ENCODE measurements around the gene UGT2A3. TPM values are rescaled to one million over a fixed set of nuclear protein-coding genes. Genes with fewer than 3 reads are reported as not detected.
A peak's percentile ranks its signal among the peaks of the same experiment; 100 is the strongest.
"Not testable (repeated sequence)": the region's sequence is repeated elsewhere in the genome, so short reads cannot be mapped to it uniquely, and the experiment has no call there.

The UGT2A3 gene
- total RNA-seq, 1 donor from 2014 or later, result 0.06 TPM

- TF ChIP-seq, protein P1, sequence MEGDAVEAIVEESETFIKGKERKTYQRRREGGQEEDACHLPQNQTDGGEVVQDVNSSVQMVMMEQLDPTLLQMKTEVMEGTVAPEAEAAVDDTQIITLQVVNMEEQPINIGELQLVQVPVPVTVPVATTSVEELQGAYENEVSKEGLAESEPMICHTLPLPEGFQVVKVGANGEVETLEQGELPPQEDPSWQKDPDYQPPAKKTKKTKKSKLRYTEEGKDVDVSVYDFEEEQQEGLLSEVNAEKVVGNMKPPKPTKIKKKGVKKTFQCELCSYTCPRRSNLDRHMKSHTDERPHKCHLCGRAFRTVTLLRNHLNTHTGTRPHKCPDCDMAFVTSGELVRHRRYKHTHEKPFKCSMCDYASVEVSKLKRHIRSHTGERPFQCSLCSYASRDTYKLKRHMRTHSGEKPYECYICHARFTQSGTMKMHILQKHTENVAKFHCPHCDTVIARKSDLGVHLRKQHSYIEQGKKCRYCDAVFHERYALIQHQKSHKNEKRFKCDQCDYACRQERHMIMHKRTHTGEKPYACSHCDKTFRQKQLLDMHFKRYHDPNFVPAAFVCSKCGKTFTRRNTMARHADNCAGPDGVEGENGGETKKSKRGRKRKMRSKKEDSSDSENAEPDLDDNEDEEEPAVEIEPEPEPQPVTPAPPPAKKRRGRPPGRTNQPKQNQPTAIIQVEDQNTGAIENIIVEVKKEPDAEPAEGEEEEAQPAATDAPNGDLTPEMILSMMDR (conservative IDR thresholded peaks at IDR 0.05; ENCODE audit: low read depth, low read length), result no peak
- no peak overlapping the region for H3K4me3 ChIP-seq (ENCODE audit: low read depth, low read length)
- DNase-seq (ENCODE audit: low read depth), result no peak
These were observed 11.3 kb upstream of the UGT2A3 start for GRCh38 chr4:68962868-68963267.

DNA sequence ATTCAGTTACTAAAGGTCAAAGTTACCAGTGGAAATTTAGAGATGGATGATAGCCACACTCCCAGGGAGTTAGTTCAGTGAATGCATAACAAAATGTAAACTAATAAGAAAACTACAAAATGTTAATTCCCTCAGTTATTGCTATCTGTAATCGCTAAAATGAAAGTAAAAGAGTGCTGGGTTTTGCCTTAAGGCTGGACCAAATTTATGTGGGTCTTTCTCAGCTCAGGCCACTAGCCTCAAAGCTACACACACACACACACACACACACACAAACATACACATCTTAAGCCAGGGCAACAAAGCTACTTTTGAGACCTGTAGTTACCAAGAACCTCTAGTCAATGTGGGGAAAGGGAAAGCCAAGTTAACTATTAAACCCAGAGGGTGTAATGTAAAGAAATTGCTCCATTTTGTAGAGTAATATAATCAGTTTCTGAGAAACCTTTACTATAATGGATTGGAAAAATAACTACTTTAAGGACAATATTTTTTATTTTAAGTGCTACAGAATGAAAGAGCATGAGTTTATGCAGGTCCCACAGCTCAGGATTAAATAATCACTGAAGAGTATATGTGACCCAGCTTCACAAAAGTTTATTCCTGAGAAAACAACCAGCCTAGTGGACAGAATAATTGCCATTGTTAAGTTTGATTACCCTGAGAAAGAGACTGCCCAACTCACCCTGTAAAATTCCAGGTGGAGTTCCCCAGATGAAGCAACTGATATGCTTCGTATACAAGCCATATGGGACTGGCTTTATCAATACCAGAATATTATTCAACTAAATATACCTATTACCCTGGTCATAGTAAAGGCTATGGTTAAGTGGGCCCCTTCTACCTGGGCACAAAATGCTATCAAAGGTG lies 8.9 kb upstream of the UGT2A3 start:
- TF ChIP-seq, protein P1 (conservative IDR thresholded peaks at IDR 0.05; ENCODE audit: low read depth, low read length), result no peak
- DNase-seq (ENCODE audit: low read depth), result no peak
- no peak overlapping the region for H3K4me3 ChIP-seq (ENCODE audit: low read depth, low read length)

DNA sequence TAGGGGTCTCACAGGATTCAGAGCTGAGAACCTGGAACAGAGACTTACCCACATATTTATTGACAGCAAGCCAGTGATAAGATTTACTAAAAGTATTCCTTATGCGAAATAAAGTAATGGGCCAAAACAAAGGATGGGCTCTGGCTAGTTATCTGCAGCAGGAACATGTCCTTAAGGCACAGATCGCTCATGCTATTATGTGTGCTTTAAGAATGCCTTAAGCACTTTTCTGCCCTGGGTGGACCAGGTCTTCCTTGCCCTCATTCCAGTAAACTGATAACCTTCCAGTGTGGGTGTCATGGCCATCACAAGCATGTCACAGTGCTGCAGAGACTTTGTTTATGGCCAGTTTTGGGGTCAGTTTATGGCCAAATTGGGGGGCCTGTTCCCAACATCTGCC lies 7.5 kb upstream of the UGT2A3 start:
- DNase-seq (ENCODE audit: low read depth); H3K4me3 ChIP-seq (ENCODE audit: low read depth, low read length): not testable (repeated sequence)

GRCh38 chr4:68954126-68954525 lies 2.5 kb upstream of the UGT2A3 start:
- DNase-seq (ENCODE audit: low read depth), result no peak
- TF ChIP-seq, protein P1 (conservative IDR thresholded peaks at IDR 0.05; ENCODE audit: low read depth, low read length), result no peak
- no peak overlapping the region for H3K4me3 ChIP-seq (ENCODE audit: low read depth, low read length)

GRCh38 chr4:68953056-68953596 lies 1.5 kb upstream of the UGT2A3 start:
- TF ChIP-seq, protein P1 (conservative IDR thresholded peaks at IDR 0.05; ENCODE audit: low read depth, low read length), result no peak
- no peak for DNase-seq (ENCODE audit: low read depth)
- H3K4me3 ChIP-seq (ENCODE audit: low read depth, low read length), result no peak overlapping the region

DNA sequence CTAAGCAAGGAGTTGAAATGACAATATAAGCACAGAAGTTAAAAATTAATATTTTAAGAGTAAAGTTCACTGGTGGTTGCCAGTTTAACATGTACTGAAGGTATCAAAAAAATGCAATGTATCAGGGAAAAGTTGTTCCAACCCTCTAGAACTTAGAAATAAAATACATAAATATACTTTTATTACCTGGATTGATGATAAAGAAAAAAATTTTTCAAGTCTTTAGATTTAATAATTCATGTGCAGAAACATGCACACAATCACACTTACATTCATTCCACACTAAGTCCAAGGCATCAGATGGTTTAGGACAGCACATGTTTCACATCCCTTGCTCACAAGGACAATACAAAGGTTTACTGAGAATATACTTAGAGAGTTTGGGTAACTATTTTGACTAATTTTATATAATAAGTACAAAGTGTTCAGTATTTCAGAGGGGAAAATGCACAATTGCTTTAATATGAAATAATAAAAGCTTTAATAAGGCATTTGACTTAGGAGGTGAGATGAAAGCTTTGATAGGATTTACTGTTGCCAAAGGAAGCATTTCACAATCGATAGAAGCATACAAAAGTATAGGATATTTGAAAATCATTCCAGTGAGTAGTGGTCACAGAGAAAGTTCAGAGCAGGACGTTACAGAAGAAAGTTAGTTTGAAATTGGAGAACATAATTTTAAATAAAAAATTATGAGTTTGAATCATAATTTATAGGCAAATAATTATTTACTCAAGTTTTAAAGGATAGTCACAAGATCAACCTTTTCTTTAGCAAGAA lies 392 bp upstream of the UGT2A3 start:
- H3K4me3 ChIP-seq (ENCODE audit: low read depth, low read length), result no peak overlapping the region
- no peak for DNase-seq (ENCODE audit: low read depth)
- TF ChIP-seq, protein P1 (conservative IDR thresholded peaks at IDR 0.05; ENCODE audit: low read depth, low read length), result no peak

GRCh38 chr4:68950033-68950432 lies 1.6 kb downstream of the UGT2A3 start:
- TF ChIP-seq, protein P1 (conservative IDR thresholded peaks at IDR 0.05; ENCODE audit: low read depth, low read length), result no peak
- no peak for DNase-seq (ENCODE audit: low read depth)
- H3K4me3 ChIP-seq (ENCODE audit: low read depth, low read length), result peak overlapping the region; percentile 51

Data from epithelial cell of proximal tubule (primary cell).